H1 (cell line): ENCODE measurements around the gene DDR2. TPM values are rescaled to one million over a fixed set of nuclear protein-coding genes. Genes with fewer than 3 reads are reported as not detected.

Source experiments
- CTCF ChIA-PET: fragments of 300-600 bp; sonication (Branson Sonifier 250); formaldehyde crosslinking; loops from one replicate; lab custom pipeline; 2021; ENCODE audit not compliant: partially characterized antibody; lab: Charles Lee
- POLR2A ChIA-PET: fragments of 300-600 bp; sonication (Branson Sonifier 250); formaldehyde crosslinking; loops from one replicate; lab custom pipeline; 2021; ENCODE audit warnings: inconsistent platforms; ENCODE audit not compliant: partially characterized antibody; lab: Charles Lee
- DNase-seq, 2 experiments: peaks; one replicate each; pipeline versions ENCODE4 v3.0.0 to v3.0.0-alpha.2; 2010 to 2022; ENCODE audit warnings: low spot score in 2 of 2, low read depth in 1 of 2, mixed read lengths in 1 of 2
- FAIRE-seq: peaks from 2 replicates; lab custom pipeline; 2011; peaks lifted over from hg19 to GRCh38; lab: Jason Lieb, UNC
- H2AFZ ChIP-seq: 2 replicates; pipeline ENCODE4 v1.8.1; 2012; ENCODE audit warnings: low read length, inconsistent platforms
- H2AK5ac ChIP-seq: 2 replicates; pipeline ENCODE4 v1.6.1; 2013; ENCODE audit warnings: low read depth, low read length
- H2BK120ac ChIP-seq: replicated peaks from 2 replicates; pipeline ENCODE3; 2013; ENCODE audit warnings: low read depth, low read length, inconsistent platforms
- H2BK12ac ChIP-seq: 2 replicates; pipeline ENCODE4 v1.6.1; 2013; ENCODE audit warnings: low read depth, low read length
- H2BK15ac ChIP-seq: 2 replicates; pipeline ENCODE4 v1.6.1; 2013; ENCODE audit warnings: low read length
- H2BK20ac ChIP-seq: 2 replicates; pipeline ENCODE4 v1.6.1; 2013; ENCODE audit warnings: low read length
- H2BK5ac ChIP-seq: 2 replicates; pipeline ENCODE4 v1.6.1; 2013; ENCODE audit warnings: low read depth, low read length
- H3K14ac ChIP-seq: 2 replicates; pipeline ENCODE4 v1.6.1; 2013; ENCODE audit warnings: inconsistent platforms; ENCODE audit not compliant: insufficient read length
- H3K18ac ChIP-seq: 2 replicates; pipeline ENCODE4 v1.6.1; 2013; ENCODE audit warnings: low read length; ENCODE audit errors: extremely low read depth
- H3K23ac ChIP-seq: 2 replicates; pipeline ENCODE4 v1.6.1; 2013; ENCODE audit warnings: inconsistent platforms; ENCODE audit not compliant: insufficient read length
- H3K23me2 ChIP-seq: 2 replicates; pipeline ENCODE4 v1.6.1; 2013; ENCODE audit warnings: low read depth, low read length
- H3K27ac ChIP-seq: 2 replicates; pipeline ENCODE4 v1.6.1; 2011; ENCODE audit warnings: low read depth, low read length, inconsistent platforms
- H3K27me3 ChIP-seq, 4 experiments: replicated peaks in 1 of 4; 1 replicate in 1 of 4; 2 replicates in 3 of 4; pipeline versions ENCODE4 v1.6.1 to v1.8.1; 2011 to 2013; ENCODE audit warnings: low read length in 3 of 4, mild to moderate bottlenecking in 3 of 4, inconsistent platforms in 2 of 4, mixed read lengths in 2 of 4, moderate library complexity in 1 of 4; ENCODE audit not compliant: control insufficient read depth in 3 of 4, insufficient read depth in 3 of 4; ENCODE audit errors: extremely low read depth in 1 of 4
- H3K36me3 ChIP-seq, 4 experiments: 2 replicates each; pipeline versions ENCODE4 v1.6.1 to v1.8.1; 2011 to 2013; ENCODE audit warnings: mild to moderate bottlenecking in 4 of 4, low read length in 3 of 4, moderate library complexity in 2 of 4, control low read depth in 1 of 4, inconsistent platforms in 1 of 4; ENCODE audit not compliant: insufficient read depth in 4 of 4, control insufficient read depth in 2 of 4
- H3K4ac ChIP-seq: replicated peaks from 2 replicates; pipeline ENCODE3; 2013; ENCODE audit warnings: low read length, low read depth, mixed read lengths, inconsistent platforms; ENCODE audit not compliant: insufficient read length
- H3K4me1 ChIP-seq, 4 experiments: replicated peaks in 1 of 4; 1 replicate in 1 of 4; 2 replicates in 3 of 4; pipeline versions ENCODE4 v1.6.1 to v1.8.1; 2011 to 2013; ENCODE audit warnings: low read length in 3 of 4, inconsistent platforms in 2 of 4, mixed read lengths in 1 of 4; ENCODE audit not compliant: insufficient read depth in 4 of 4, control insufficient read depth in 3 of 4
- H3K4me2 ChIP-seq, 2 experiments: 2 replicates each; pipeline versions ENCODE4 v1.6.1 to v1.8.1; 2011 to 2013; ENCODE audit warnings: low read depth in 2 of 2, low read length in 2 of 2, control low read depth in 1 of 2, inconsistent platforms in 1 of 2, mild to moderate bottlenecking in 1 of 2; ENCODE audit not compliant: insufficient read depth in 1 of 2
- H3K4me3 ChIP-seq, 4 experiments: fragments of 200-600, 300-600 bp in 1 of 4; sonication (generic), shearing (Covaris generic), sonication (Bioruptor Twin) in 1 of 4; 2 replicates each; pipeline versions ENCODE4 v1.5.1 to v1.8.1; 2011 to 2016; ENCODE audit warnings: low read length in 4 of 4, low read depth in 3 of 4, control low read depth in 2 of 4, inconsistent platforms in 2 of 4, mild to moderate bottlenecking in 2 of 4, mixed read lengths in 1 of 4, moderate library complexity in 1 of 4; ENCODE audit not compliant: insufficient read depth in 2 of 4; ENCODE audit errors: extremely low read depth in 1 of 4
- H3K56ac ChIP-seq: replicated peaks from 2 replicates; pipeline ENCODE3; 2013; ENCODE audit warnings: low read depth, mild to moderate bottlenecking, mixed read lengths, low read length, inconsistent platforms; ENCODE audit not compliant: insufficient read length
- H3K79me1 ChIP-seq: 2 replicates; pipeline ENCODE4 v1.6.1; 2013; ENCODE audit warnings: low read depth, low read length, control low read depth
- H3K79me2 ChIP-seq, 2 experiments: 2 replicates each; pipeline versions ENCODE4 v1.6.1 to v1.8.1; 2012 to 2013; ENCODE audit warnings: low read length in 2 of 2, mild to moderate bottlenecking in 2 of 2, inconsistent platforms in 1 of 2; ENCODE audit not compliant: insufficient read depth in 2 of 2, control insufficient read depth in 1 of 2
- H3K9ac ChIP-seq, 4 experiments: replicated peaks in 1 of 4; 1 replicate in 1 of 4; 2 replicates in 3 of 4; pipeline versions ENCODE4 v1.6.1 to v1.8.1; 2011 to 2013; ENCODE audit warnings: low read depth in 3 of 4, low read length in 3 of 4, control low read depth in 2 of 4, mild to moderate bottlenecking in 2 of 4, moderate library complexity in 2 of 4, inconsistent platforms in 1 of 4; ENCODE audit errors: extremely low read depth in 1 of 4
- H3K9me3 ChIP-seq, 2 experiments: 2 replicates each; pipeline versions ENCODE4 v1.6.1 to v1.8.1; 2012 to 2013; ENCODE audit warnings: mild to moderate bottlenecking in 2 of 2, moderate library complexity in 2 of 2, control low read depth in 1 of 2, inconsistent platforms in 1 of 2, low read depth in 1 of 2, low read length in 1 of 2, mixed read lengths in 1 of 2; ENCODE audit not compliant: insufficient read depth in 2 of 2
- H4K20me1 ChIP-seq, 2 experiments: replicated peaks in 1 of 2; 2 replicates each; pipeline versions ENCODE3 to v1.8.1; 2011 to 2013; ENCODE audit warnings: inconsistent platforms in 2 of 2, low read length in 2 of 2, mild to moderate bottlenecking in 1 of 2; ENCODE audit not compliant: insufficient read depth in 2 of 2, control insufficient read depth in 1 of 2
- H4K5ac ChIP-seq: 2 replicates; pipeline ENCODE4 v1.6.1; 2013; ENCODE audit warnings: low read length, low read depth, mixed read lengths, inconsistent platforms; ENCODE audit not compliant: insufficient read length
- H4K8ac ChIP-seq: 2 replicates; pipeline ENCODE4 v1.8.0; 2013; ENCODE audit warnings: mild to moderate bottlenecking, moderate library complexity, low read length, inconsistent platforms; ENCODE audit not compliant: insufficient read depth; ENCODE audit errors: extremely low read depth
- H4K91ac ChIP-seq: replicated peaks from 2 replicates; pipeline ENCODE3; 2013; ENCODE audit warnings: low read length, mixed read lengths, inconsistent platforms; ENCODE audit not compliant: insufficient read length
- ASH2L ChIP-seq: fragments of 200-600, 300-600 bp; sonication (generic); IDR thresholded peaks from one replicate; pipeline ENCODE4 v1.7.1; 2017; ENCODE audit warnings: low read length
- CREB1 ChIP-seq: IDR thresholded peaks from 2 replicates; pipeline ENCODE4 v1.6.1; 2012; ENCODE audit warnings: inconsistent platforms
- KDM4A ChIP-seq: IDR thresholded peaks from one replicate; pipeline ENCODE4 v1.7.1; 2012; ENCODE audit warnings: low read depth, mild to moderate bottlenecking, moderate library complexity, low read length, inconsistent platforms; ENCODE audit not compliant: severe bottlenecking
- NRF1 ChIP-seq: IDR thresholded peaks from 2 replicates; pipeline ENCODE4 v1.6.1; 2011; ENCODE audit warnings: mild to moderate bottlenecking, low read depth, low read length, improper control_type of control experiment
- POLR2AphosphoS5 ChIP-seq: IDR thresholded peaks from 2 replicates; pipeline ENCODE4 v1.6.1; 2011; ENCODE audit warnings: low read depth, low read length
- SIX5 ChIP-seq: IDR thresholded peaks from 2 replicates; pipeline ENCODE4 v1.6.1; 2011; ENCODE audit warnings: mild to moderate bottlenecking, low read depth, low read length
- SP4 ChIP-seq: IDR thresholded peaks from 2 replicates; pipeline ENCODE4 v1.6.1; 2012; ENCODE audit warnings: low read length, inconsistent platforms
- SRF ChIP-seq: IDR thresholded peaks from 2 replicates; pipeline ENCODE4 v1.6.1; 2011; ENCODE audit warnings: mild to moderate bottlenecking, low read depth, low read length, moderate library complexity
- TAF7 ChIP-seq: optimal IDR thresholded peaks from 2 replicates; pipeline ENCODE3; 2011; ENCODE audit warnings: low read depth, mild to moderate bottlenecking, inconsistent platforms, low read length, moderate library complexity, borderline replicate concordance
- TBP ChIP-seq: IDR thresholded peaks from 2 replicates; pipeline ENCODE4 v1.6.1; 2011; ENCODE audit warnings: low read depth, low read length, improper control_type of control experiment
- WGBS, 2 experiments: shearing (Covaris generic) in 1 of 2; methylation state at CpG; one replicate each; pipeline versions ENCODE4 v1.1.6 to v1.1.7; 2013 to 2015; ENCODE audit warnings: low lambda C conversion rate in 2 of 2, mixed read lengths in 2 of 2, inconsistent platforms in 1 of 2, low coverage in 1 of 2, missing lambda C conversion rate in 1 of 2; ENCODE audit not compliant: insufficient replicate concordance in 2 of 2, insufficient coverage in 1 of 2, insufficient read length in 1 of 2; ENCODE audit errors: extremely low coverage in 1 of 2, missing lambda C conversion rate in 1 of 2; 5-methylcytosine and 5-hydroxymethylcytosine counted together
- polyA plus RNA-seq, 7 experiments: library from polyadenylated mRNA; depleted of rRNA in 3 of 7; stranded (reverse) in 5 of 7; unstranded in 2 of 7; fragments of >200 nt in 5 of 7; fragments of 200-250 nt in 2 of 7; gene quantifications; 1 replicate in 5 of 7; 2 replicates in 1 of 7; 4 replicates in 1 of 7; pipeline versions ENCODE4 v1.2.1 to v1.2.3, GENCODE V29; 2011 to 2013; ENCODE audit warnings: missing spikeins in 2 of 7, mixed read lengths in 2 of 7
- total RNA-seq: library from RNA; stranded (reverse); fragmentation: NEBNext Ultra II Directional; extraction: Animal tissue kit (Norgen Biotek cat#: 25700); gene quantifications from 2 replicates; pipeline ENCODE4 v1.2.1, GENCODE V29; 2021
- TF ChIP-seq, protein P1 (sequence below): IDR thresholded peaks from 2 replicates; pipeline ENCODE4 v1.6.1; 2012; ENCODE audit warnings: inconsistent platforms
- TF ChIP-seq, protein P2 (sequence below): IDR thresholded peaks from 2 replicates; pipeline ENCODE4 v1.6.1; 2011; ENCODE audit warnings: low read length, improper control_type of control experiment

DDR2 gene
- total and polyA plus RNA-seq, 2 of the 8 experiments (the other 6 are each of a cell fraction or from before 2014, with no cell fraction given) = 1.00 to 2.1 TPM

DNA sequence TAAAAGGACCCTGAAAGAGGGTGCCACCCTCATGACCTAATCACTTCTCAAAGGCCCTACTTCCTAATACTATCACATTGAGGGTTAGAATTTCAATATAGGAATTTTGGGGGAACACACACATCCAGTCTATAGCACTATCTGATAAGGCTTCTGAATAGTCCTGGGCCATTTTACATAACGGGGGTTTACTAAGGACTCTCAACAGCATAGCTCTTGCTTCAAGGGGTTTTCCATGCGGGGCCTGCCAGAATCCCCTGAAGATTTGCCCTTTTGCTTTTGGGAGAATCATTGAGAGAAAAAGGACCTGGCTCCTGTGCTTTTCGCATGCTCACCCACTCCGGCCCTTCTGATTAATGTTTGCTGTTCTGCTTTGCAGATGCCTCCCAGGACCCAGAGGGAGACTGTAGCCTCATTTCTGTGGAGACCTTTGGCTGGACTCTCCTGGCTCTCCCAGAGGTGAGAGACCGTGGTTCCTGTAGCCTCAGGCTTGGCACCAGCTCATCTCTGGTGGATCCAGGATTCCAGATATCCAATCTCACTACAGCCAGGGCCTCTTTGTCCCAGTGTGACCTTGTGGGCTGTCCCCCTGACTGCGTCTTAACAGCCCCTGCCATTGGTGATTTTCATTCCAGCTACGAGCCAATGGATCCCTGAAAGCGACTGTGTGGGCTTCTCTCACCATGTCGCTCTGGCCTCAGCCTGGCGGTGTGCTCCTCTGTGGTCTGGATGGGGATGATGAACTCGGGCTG is 72.6 kb downstream of the DDR2 start:
- Histone ChIP-seq H4K20me1 (no peaks in the 10 kb centered on the region), H3K4ac (no peak overlapping the region), H3K79me2 (no peaks in the 10 kb centered on the region), H3K56ac (no peak overlapping the region), H2BK120ac (no peak overlapping the region), H4K91ac (no peak overlapping the region), H2BK5ac (no peak overlapping the region), H4K8ac (peak overlapping the region; percentile 19; the same call in 1 of the 2 replicates), H2AFZ (no peak overlapping the region), H3K27me3 (no peaks in the 10 kb centered on the region), H3K27ac (no peak overlapping the region), H2BK20ac (no peak overlapping the region), H3K23ac (no peak overlapping the region), H3K4me1 (no peaks in the 10 kb centered on the region), H3K23me2 (no peaks in the 10 kb centered on the region), H3K4me3 (no peak overlapping the region), H2AK5ac (no peak overlapping the region), H3K18ac (no peak overlapping the region), H3K14ac (no peak overlapping the region), H3K79me1 (no peaks in the 10 kb centered on the region), H3K9me3 (no peaks in the 10 kb centered on the region), H2BK15ac (no peak overlapping the region), H2BK12ac (no peak overlapping the region), H3K4me2 (no peak overlapping the region), H4K5ac (no peak overlapping the region), H3K36me3 (no peaks in the 10 kb centered on the region), H3K9ac (no peak overlapping the region)
- POLR2A ChIA-PET = no interaction called here
- FAIRE-seq (no peak), DNase-seq (no peak)
- CTCF ChIA-PET = interaction anchor here (1.1 kb wide), 1 partner anchor 8 kb away, joined by 3 read pairs; no protein-coding TSS in a partner anchor
- 83% methylated on average over 11 of the region's 11 CpGs; no CpG with 5 or more reads in 1 of the 2 experiments for whole genome bisulfite sequencing, 2 experiments
- TF ChIP-seq ASH2L (no peak), TBP (no peak), SP4 (no peak), KDM4A (no peak), SRF (no peak), TAF7 (no peak), POLR2AphosphoS5 (no peak), SIX5 (no peak), NRF1 (no peak), CREB1 (no peak)
- TF ChIP-seq, protein P1, sequence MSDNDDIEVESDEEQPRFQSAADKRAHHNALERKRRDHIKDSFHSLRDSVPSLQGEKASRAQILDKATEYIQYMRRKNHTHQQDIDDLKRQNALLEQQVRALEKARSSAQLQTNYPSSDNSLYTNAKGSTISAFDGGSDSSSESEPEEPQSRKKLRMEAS = no peak
- TF ChIP-seq, protein P2, sequence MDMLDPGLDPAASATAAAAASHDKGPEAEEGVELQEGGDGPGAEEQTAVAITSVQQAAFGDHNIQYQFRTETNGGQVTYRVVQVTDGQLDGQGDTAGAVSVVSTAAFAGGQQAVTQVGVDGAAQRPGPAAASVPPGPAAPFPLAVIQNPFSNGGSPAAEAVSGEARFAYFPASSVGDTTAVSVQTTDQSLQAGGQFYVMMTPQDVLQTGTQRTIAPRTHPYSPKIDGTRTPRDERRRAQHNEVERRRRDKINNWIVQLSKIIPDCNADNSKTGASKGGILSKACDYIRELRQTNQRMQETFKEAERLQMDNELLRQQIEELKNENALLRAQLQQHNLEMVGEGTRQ = no peak
